PFSK-1 (cell line): ENCODE measurements around the gene RHEB.

Experiments used
- POLR2AphosphoS5 ChIP-seq: IDR thresholded peaks from 2 replicates; pipeline ENCODE4 v1.6.1; 2012; ENCODE audit warnings: low read depth, mild to moderate bottlenecking, control low read depth, low read length, moderate library complexity
- SIN3A ChIP-seq: IDR thresholded peaks from 2 replicates; pipeline ENCODE4 v1.6.1; 2012; ENCODE audit warnings: mild to moderate bottlenecking, low read length, moderate library complexity, borderline replicate concordance; ENCODE audit not compliant: insufficient read depth
- TAF1 ChIP-seq: IDR thresholded peaks from 2 replicates; pipeline ENCODE4 v1.6.1; 2012; ENCODE audit warnings: low read length, control low read depth, borderline replicate concordance; ENCODE audit not compliant: insufficient read depth
- TF ChIP-seq, protein P1 (sequence below), 2 experiments: IDR thresholded peaks; 2 replicates each; pipeline versions ENCODE4 v1.6.1 to v1.8.0; 2011 to 2012; ENCODE audit warnings: low read depth in 2 of 2, low read length in 2 of 2, control low read depth in 1 of 2, inconsistent platforms in 1 of 2, mild to moderate bottlenecking in 1 of 2, moderate library complexity in 1 of 2; ENCODE audit not compliant: insufficient read depth in 1 of 2

DNA sequence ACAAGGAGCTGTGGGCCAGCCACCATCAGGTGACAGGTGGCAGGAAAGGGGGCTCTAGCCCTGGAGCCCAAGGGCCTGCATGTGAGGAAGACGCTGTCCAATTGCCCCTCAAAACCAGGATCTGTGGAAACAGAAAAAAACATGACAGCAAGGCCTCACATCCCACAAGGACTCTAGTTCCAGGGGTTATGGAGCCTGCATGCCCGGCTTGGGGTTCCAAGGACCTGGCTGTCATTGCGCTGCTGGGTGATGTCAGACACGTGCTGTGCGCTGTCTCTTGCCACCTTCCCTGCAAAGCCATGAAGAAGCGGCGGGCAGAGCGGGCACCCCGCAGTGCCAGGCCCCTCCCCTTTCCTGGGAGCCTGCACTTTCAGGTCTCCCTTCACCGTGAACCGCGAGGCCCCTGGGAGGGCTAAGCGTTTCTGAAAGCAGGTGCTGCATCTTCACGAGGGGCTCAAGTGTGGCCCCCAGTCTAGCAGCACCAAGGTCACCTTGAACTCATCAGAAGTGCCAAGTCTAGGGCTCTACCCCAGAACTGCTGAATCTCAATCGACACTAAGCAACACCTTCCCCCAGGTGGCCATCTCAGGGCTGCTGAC lies 64.7 kb downstream of the RHEB start:
- TF ChIP-seq POLR2AphosphoS5 = no peak
- TF ChIP-seq, protein P1, sequence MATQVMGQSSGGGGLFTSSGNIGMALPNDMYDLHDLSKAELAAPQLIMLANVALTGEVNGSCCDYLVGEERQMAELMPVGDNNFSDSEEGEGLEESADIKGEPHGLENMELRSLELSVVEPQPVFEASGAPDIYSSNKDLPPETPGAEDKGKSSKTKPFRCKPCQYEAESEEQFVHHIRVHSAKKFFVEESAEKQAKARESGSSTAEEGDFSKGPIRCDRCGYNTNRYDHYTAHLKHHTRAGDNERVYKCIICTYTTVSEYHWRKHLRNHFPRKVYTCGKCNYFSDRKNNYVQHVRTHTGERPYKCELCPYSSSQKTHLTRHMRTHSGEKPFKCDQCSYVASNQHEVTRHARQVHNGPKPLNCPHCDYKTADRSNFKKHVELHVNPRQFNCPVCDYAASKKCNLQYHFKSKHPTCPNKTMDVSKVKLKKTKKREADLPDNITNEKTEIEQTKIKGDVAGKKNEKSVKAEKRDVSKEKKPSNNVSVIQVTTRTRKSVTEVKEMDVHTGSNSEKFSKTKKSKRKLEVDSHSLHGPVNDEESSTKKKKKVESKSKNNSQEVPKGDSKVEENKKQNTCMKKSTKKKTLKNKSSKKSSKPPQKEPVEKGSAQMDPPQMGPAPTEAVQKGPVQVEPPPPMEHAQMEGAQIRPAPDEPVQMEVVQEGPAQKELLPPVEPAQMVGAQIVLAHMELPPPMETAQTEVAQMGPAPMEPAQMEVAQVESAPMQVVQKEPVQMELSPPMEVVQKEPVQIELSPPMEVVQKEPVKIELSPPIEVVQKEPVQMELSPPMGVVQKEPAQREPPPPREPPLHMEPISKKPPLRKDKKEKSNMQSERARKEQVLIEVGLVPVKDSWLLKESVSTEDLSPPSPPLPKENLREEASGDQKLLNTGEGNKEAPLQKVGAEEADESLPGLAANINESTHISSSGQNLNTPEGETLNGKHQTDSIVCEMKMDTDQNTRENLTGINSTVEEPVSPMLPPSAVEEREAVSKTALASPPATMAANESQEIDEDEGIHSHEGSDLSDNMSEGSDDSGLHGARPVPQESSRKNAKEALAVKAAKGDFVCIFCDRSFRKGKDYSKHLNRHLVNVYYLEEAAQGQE (IDR thresholded peaks at IDR 0.05; ENCODE audit: insufficient read depth in 1 of 2, low read depth in 2 of 2, low read length in 2 of 2) = no peak
- no peak for TF ChIP-seq SIN3A
- TF ChIP-seq TAF1 = no peak
